Measurements from ENCODE around the gene NEB.

NEB gene

GRCh38 chr2:151533127-151533526, 201.1 kb downstream of the NEB start:
- DNase-seq, result no peak

DNA sequence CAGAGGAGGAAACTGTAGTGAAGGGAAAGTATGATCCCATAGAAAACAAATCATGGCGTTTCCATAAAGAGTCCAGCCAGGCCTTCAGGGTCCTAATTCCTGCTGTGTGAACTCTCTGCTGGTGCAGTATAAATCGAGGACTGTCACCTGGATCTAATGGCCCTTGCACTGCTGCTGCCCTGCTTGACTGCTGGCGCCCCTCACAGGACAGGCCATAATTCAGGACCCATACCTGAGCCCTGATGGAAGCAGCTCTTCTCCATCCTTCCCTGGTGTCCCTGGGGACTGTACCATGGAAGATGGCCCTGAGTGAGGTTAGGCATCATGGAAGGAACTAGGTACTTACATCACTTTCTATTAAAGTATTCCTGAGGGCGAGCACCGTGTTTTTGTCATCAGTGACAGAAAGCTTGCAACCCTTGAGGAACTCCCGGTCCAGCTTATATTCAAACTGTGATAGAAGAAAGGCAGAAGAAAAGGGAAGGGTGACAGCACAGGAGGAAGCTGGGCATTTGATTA, 207.6 kb downstream of the NEB start:
- no peak for DNase-seq

GRCh38 chr2:151525821-151526373, 208.4 kb downstream of the NEB start:
- no peak for DNase-seq

DNA sequence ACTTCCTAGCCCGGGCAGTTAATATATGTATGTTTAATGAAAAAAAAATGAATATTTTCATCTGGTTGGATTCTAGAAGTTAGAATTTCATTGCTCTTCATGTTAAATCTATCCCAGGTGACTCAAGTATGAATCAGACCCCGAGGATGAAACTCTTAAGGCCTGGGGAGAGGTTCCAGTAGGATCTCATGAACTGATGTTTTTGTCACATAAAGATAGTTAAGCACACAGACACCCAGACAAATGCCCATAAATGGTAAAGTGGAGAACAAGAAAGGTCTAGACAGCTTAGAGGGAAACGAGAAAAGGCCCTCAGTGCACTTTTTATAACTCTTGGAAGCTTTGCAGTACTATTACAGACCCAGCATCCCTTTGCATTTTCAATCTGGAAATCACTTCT, 210.4 kb downstream of the NEB start:
- no peak for DNase-seq

DNA sequence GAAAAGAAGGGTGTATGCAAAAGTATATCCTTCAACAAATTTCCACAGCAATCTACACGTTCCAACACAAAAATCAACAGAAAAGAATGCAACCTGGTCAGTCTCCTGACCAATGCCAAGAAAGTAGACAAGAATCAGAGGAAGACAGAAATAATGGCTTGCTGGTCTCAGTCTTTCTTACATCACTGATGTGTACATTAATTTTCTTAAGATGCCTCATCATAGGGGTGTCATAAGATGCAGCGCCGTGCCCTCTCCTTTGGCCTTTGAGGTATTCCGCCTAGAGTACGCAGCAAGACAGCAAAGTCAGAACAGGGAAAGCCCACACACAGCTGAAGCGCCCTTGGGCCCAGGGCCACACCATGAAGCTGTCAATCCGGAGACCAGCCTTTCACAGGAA, 211.7 kb downstream of the NEB start:
- DNase-seq, result no peak

DNA sequence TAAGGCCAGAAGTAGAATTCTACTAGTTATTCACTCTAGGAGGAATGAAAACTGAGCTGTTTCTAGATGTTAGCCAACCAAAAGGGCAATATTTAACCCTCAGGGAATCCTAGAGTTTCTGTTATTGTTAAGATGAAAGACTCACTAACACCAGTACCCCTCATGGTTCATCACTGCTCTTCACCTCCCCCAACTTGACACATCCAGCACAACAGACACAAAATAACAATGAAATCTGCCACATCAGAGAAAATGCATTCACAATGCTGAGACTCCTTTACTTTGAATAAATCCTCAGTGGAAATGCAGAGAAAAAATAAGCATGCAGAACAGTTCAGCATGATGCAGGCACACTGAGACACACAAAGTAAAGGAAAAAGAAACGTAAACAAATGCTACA, 213.3 kb downstream of the NEB start:
- DNase-seq, result no peak

DNA sequence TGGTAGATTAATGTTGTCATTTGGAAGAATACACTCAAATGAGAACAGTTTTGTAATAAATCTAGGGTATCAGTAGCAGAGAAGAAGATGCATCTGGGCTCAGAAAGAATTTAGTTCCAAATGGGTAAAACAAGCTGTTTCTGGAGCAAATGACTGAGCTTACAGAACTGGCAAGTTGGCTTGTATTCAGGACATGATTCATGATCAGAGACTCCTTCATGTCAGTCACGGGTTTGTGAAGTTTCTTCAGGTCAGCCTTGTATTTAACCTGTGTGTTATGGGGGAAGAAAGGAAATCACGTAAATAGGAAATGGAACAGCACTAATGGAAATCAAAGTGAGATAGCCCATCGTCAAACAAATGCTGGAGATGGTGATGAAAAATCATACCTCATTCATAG, 215.5 kb downstream of the NEB start:
- no peak for DNase-seq

DNA sequence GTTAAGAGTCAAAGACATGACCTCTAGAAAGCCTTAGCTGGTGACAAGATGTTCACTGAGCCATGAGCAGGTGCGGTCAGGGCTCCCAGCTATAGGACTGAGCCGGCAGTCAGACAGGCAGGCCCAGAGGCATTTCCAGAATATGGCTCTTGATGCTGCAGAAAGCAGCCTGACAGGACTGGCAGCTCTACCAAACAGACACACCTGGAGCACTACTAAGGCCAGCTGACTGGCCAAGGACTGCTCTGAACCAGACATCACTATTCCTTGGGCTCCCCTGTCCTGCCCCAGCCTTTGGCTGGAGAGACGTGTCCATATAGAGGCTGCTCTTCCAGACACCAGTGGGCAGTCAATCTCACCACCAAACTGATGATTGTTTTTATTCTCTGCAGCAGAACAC, 225.8 kb downstream of the NEB start:
- DNase-seq, result no peak

DNA sequence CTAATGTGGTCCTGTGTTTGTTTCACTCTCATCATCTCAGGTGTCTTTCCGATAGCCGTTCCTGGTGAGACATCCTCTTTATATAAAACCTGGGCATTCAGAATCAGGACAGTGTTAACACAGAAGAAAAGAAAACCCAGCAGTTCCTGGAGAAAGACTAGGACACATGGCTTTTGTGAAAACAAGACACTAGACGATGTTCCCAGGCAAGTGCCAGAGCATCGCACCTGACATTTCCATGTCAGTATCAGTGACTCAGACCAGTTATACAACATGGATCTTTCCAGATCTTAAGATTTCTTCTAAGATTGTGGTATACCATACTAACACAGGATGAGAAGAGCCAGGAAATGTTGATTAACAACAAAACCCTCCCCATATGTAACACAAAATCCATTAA, 228.1 kb downstream of the NEB start:
- no peak for DNase-seq

DNA sequence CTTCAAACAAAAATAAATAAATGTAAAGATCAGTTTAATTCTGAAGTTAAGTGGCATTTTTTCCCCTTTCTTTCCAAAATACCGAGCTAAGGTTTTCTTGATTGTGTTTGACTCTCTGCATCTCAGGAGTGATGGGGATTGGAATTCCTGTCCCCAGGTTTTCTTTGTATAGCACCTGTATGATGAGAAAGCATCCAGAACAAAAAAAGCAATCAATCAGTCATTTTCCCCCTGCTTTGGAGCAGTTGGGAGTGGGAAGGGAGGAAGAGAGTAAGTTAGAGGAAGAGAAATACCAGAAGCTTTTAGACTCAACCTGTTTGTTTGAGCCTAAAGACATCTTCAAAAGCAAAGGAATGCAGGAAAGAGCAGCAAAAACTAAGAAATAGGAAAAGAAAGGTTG, 236.1 kb downstream of the NEB start:
- DNase-seq, result no peak

- DNase-seq, result no peak
These were observed 242.8 kb downstream of the NEB start for GRCh38 chr2:151491496-151491895.

GRCh38 chr2:151490276-151490675, 244.0 kb downstream of the NEB start:
- no peak for DNase-seq

- no peak for DNase-seq
These were observed 248.2 kb downstream of the NEB start for GRCh38 chr2:151486053-151486452.

GRCh38 chr2:151484100-151484499, 250.2 kb downstream of the NEB start:
- no peak for DNase-seq

GRCh38 chr2:151483546-151483945, 250.7 kb downstream of the NEB start:
- no peak for DNase-seq

- DNase-seq, result no peak
These were observed 252.0 kb downstream of the NEB start for GRCh38 chr2:151482171-151482725.

GRCh38 chr2:151481744-151482143, 252.5 kb downstream of the NEB start:
- no peak for DNase-seq

- DNase-seq, result no peak
These were observed 256.3 kb downstream of the NEB start for GRCh38 chr2:151478011-151478410.

DNA sequence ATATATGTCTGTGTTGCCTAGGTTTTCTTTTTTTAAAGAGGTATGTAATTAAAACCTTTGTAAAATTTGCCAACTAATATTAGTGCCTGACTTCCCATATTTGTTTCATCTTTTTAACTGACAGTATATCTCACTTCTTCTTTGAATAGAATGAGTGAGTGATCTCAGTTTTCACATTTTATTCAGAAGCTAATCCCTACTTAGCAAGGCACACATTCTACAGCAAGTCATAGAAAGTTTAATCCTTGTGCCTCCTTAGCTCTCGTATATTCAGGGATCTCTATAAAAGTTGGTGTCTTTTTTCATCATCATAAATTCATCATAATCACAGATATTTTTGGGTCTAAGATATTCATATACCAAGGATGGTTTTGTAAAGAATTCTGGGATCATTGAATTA, 258.0 kb downstream of the NEB start:
- DNase-seq, result no peak

- no peak for DNase-seq
These were observed 259.2 kb downstream of the NEB start for GRCh38 chr2:151475071-151475470.

GRCh38 chr2:151472966-151473365, 261.3 kb downstream of the NEB start:
- no peak for DNase-seq

DNA sequence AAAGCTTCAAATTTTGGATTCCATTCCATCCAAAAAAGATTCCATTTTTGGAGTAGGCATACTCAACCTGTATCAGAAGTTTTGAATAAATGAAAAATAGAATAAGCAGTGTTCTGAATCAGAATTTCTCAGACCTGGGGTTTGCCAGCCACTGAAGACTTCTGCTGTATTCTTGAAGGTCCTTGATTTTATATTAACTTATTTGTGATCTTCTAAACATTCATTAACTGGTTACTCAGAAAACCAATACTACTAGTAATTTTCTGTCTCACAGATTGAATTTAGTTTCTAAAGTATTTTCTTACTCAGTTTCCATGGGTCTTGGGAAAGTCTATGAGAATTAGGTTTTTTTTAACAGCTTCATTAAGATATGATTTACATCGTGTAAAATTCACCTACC, 263.7 kb downstream of the NEB start:
- no peak for DNase-seq

- DNase-seq, result no peak
These were observed 268.5 kb downstream of the NEB start for GRCh38 chr2:151465771-151466170.

DNA sequence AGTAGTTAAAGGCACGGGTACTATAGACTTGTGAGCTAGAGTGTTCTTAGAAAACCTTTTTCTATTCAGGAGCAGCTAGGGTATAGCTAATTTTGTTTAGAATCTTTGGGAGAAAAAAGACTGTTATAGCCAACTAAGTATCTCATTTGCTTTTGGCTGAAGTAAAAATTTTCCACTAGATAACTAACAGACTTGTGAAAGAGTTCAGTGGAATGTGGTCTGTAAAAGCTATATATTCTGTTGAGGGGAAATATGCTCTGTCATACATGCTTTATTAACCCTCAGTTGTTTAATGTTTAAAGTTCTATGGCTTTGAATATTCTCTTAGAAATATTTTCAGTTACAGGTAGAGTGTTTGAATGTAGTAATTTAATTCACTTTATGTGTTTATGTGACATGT, 274.9 kb downstream of the NEB start:
- DNase-seq, result no peak

DNA sequence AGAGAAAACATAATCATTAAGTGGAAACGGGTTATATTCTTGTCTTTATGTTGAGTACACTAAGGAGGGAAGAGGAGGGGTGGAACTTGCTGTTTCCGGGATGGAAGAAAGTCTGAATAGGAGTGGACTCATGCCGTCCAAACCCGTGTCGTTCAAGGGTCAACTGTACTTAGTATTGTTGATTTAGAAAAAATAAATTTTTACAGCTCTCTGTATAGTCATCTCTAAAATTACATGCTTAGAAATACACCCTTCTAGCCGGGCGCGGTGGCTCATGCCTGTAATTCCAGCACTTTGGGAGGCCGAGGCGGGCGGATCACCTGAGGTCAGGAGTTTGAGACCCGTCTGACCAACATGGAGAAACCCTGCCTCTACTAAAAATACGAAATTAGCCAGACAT, 295.1 kb downstream of the NEB start:
- DNase-seq, result no peak
